ENCODE data around the gene DNAJC30.

DNA sequence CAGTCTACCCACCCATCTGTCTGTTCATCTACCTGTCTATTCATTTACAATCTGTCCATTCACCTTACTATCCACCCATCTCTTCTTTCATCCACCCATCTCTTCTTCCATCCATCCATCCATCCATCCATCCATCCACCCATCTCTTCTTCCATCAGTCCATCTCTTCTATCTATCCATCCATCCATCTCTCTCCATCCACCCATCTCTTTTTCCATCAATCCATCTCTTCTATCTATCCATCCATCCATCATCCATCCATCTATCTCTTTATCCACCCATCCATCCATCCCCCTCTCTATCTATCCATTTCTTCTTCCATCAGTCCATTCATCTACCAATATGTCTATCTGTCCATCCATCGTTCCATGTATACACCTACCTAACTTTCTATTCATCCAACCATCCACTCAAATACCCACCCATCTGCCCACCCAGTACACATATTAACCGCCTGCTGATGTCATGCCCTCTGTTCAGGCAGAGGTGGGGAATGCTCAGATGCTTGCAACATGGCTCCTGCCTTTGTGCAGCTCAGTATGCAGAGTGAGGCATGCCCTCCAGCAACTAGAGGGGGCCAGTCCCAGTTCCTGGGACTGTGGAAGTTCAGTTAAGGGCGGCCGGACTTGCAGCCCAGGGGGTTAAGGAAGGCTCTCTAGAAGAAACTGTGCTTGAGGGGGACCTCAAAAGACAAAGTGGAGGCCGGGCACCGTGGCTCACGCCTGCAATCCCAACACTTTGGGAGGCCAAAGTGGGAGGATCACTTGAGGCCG lies 47.6 kb downstream of the DNAJC30 start:
- TF ChIP-seq, protein P1, sequence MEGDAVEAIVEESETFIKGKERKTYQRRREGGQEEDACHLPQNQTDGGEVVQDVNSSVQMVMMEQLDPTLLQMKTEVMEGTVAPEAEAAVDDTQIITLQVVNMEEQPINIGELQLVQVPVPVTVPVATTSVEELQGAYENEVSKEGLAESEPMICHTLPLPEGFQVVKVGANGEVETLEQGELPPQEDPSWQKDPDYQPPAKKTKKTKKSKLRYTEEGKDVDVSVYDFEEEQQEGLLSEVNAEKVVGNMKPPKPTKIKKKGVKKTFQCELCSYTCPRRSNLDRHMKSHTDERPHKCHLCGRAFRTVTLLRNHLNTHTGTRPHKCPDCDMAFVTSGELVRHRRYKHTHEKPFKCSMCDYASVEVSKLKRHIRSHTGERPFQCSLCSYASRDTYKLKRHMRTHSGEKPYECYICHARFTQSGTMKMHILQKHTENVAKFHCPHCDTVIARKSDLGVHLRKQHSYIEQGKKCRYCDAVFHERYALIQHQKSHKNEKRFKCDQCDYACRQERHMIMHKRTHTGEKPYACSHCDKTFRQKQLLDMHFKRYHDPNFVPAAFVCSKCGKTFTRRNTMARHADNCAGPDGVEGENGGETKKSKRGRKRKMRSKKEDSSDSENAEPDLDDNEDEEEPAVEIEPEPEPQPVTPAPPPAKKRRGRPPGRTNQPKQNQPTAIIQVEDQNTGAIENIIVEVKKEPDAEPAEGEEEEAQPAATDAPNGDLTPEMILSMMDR (IDR thresholded peaks at IDR 0.05) = no peak
- TF ChIP-seq POLR2A (IDR thresholded peaks at IDR 0.05) = no peak
